ENCODE measurements around the gene TRIM72.

- TF ChIP-seq CTCF (IDR thresholded peaks at IDR 0.05) (no peak), REST (IDR thresholded peaks at IDR 0.05; ENCODE audit: insufficient read depth in 1 of 2, low read depth in 2 of 2, low read length in 1 of 2) (no peak), TCF7L2 (IDR thresholded peaks at IDR 0.05; ENCODE audit: low read depth, low read length) (no peak)
These were observed 32.4 kb downstream of the TRIM72 start for GRCh38 chr16:31246296-31246695.
